HCT116 (cell line): ENCODE data around the gene DTYMK. TPM values are rescaled to one million over a fixed set of nuclear protein-coding genes. Genes with fewer than 3 reads are reported as not detected.

Experiments
- total RNA-seq: library from RNA; stranded (reverse); gene quantifications from one replicate; pipeline ENCODE4 v1.2.1, GENCODE V29; 2021; ENCODE audit not compliant: unreplicated experiment

The DTYMK gene
- total RNA-seq, 1 experiment from 2014 or later: 83.3 TPM

Other genes with a start within 250 kb of the DTYMK start
- 160 TPM for gene STK25, start 178.2 kb downstream of the DTYMK start, total RNA-seq
- 41.5 TPM for gene BOK, start 128.1 kb downstream of the DTYMK start, total RNA-seq
- gene THAP4, start 49.7 kb downstream of the DTYMK start, total RNA-seq: 71.2 TPM
- 87.4 TPM for gene ATG4B, start 49.1 kb downstream of the DTYMK start, total RNA-seq
- 45.9 TPM for gene ING5, start 15.2 kb upstream of the DTYMK start, total RNA-seq
- gene D2HGDH, start 47.8 kb upstream of the DTYMK start, total RNA-seq: 46.3 TPM
- gene GAL3ST2, start 90.0 kb upstream of the DTYMK start, total RNA-seq: 0.44 TPM
- 0.34 TPM for gene NEU4, start 122.4 kb upstream of the DTYMK start, total RNA-seq
- 0.22 TPM for gene PDCD1, start 172.1 kb upstream of the DTYMK start, total RNA-seq
- gene RTP5, start 182.9 kb upstream of the DTYMK start, total RNA-seq: not detected